ENCODE data around the gene RRP15. TPM values are rescaled to one million over a fixed set of nuclear protein-coding genes. Genes with fewer than 3 reads are reported as not detected.
A peak's percentile ranks its signal among the peaks of the same experiment; 100 is the strongest.

RRP15 gene
- total RNA-seq, 1 experiment from 2014 or later = 7.6 TPM

DNA sequence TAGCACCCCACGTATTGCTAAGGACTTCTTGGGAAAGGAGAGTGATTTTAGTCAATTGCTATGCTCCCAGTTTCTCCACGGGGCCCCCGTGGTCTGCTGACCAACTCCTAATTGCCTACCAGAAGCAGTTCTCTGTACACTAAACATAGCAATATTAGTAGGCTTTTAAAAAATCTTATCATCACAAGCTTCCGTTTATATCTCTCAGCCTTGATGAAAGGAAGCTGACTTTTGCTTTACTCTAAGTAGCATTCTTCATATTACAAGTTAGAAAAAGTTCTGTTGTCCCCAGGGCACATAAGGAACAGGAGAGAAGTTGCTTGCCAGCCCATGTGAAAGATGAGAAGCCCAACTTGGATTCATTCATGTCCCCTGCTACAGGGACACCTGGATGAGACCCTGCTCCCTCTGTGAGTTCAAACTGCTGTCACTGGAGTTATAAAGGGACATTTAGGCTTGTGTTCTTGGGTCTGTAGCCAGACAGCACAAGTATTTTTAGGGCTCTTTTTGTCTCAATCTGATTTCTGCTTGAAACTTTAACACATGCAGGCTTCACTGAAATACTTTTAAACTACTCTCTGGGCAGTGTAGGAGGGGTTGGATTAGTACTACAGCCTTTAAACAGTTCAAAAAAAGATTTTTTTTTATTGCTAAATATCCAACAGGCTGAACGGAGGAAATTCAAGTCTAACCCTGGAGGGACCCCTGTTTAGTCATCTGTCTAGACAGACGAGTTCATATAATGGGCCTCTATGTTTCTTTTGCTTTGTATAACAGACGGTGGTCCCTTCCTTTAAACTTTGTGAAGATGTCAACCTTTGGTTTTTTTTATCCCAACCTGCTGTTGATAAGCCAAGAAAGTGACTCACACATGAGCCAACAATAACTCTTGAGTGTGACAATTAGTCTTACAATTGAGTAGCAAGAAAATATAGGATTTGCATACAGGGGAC lies 89.6 kb downstream of the RRP15 start:
- in situ Hi-C loops (cut with HindIII; ENCODE audit: low sequenced_read_pairs) = no loop called here
- DNase-seq (ENCODE audit: low spot score) = no peak

DNA sequence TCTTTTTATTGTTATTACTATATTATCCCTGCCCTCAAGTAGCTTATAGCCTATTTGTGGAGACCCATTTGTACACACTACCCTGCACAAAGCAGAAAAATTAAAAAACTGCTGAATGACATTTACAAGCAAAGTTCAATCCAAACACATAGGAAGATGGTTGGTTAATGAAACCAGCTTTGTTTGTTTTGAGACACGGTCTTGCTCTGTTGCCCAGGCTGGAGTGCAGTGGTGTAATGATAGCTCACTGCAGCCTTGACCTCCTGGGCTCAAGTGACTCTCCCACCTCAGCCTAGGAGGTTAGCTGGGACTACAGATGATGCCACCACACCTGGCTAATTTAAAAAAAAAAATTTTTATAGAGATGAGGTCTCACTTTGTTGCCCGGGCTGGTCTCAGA lies 91.6 kb downstream of the RRP15 start:
- in situ Hi-C loops (cut with HindIII; ENCODE audit: low sequenced_read_pairs) = no loop called here
- DNase-seq (ENCODE audit: low spot score) = no peak

DNA sequence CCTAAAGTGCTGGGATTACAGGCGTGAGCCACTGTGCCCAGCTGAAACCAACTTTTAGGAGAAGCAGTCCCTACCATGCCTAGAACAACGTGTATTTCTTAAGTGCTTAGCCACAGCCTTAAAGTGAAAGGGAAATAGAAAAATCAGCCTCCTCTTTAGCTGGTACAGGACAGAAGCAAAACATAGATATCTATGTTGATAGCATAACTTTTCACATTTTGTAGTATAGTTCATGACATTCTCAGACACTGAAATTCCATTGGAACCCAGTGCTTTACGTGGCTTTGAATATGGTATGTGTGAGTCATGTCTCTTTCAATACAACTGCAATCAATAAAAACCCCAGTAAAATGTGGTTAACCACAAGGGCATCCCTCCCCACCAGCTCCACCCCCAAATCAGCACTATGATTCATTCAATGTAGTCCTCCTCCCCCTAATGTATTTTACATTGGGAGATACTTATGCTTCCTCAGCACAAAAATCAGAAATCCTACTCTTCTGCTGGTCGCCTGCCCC lies 92.1 kb downstream of the RRP15 start:
- no peak for DNase-seq (ENCODE audit: low spot score)
- in situ Hi-C loops (cut with HindIII; ENCODE audit: low sequenced_read_pairs) = no loop called here

DNA sequence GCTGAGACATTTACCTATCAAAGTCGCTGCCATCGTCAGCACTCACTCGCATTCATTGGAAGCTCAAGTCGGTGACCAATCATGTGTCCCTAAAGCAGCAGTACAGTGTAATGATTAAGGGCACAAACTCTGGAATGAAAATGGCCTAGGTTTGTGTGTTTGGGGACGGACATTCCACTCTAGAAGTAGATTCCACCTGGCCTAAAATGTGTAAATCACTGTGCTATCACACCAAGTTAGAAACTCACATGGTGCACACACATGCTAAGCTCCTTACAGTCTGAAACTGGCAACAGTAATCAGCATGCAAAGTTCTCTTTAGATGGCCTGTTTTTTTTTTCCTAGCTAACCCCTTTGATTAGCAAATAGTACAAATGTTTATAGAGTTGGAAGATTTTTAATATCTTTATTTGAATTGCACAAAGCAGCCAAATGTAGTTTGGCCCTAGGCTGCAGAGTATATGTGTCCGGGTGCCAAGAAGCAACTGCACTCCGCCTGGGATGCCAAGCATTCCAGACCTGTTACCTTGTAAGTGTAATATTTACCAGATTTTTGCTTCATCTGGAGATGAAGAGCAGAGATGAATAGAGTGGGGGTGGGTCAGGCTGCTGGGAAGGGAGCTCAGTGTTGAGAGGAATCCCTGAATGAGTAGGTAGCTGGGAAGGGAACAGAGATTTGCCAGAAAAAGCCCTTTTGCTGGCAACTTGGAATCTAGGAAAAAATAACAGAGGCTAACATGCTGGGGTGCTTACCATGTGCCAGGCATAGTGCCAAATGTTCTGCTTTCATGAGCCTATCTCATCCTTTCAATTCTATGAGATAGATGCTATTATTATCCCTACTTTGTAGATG lies 95.3 kb downstream of the RRP15 start:
- in situ Hi-C loops (cut with HindIII; ENCODE audit: low sequenced_read_pairs) = no loop called here

DNA sequence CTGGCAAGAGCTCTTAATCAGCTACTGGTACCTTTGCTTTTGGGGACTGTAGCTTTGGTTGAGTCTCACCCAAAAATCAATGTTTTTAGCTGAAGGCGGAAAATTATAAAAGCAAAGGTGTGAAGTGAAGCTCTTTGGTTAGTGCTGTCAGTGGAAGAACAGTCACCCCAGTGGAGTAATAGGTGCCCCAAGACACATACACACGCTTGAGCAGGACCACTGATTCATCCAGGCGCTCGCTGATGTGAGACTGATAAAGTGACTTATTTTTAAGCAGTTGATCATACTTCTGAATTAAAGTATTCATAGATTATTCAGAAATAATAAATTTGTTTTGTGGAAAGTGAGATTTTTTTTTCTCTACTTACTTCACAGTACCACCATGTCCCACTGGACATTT lies 97.2 kb downstream of the RRP15 start:
- in situ Hi-C loops (cut with HindIII; ENCODE audit: low sequenced_read_pairs) = no loop called here
- DNase-seq (ENCODE audit: low spot score) = no peak

More for the DNA sequence above, 95.3 kb downstream of the RRP15 start:
- peak; percentile 70 for DNase-seq (ENCODE audit: low spot score)

DNA sequence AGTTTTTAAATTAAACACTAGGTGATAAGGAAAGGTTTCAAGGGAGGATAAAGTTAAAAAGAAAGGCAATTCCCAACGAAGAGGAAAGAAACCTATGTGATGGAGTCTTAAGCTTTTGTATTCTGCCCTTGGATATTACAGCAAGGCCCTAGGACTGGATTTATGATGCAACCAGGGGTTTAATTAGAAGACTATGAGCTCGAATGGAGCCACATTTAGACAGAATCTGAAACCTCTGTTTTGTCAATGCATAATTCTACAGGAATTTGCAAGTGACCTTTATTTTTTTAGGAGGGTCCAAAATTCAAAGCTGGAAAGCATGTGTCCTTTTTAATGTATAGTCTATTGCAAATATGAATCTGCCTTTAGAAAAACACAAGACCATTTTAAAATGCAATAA lies 98.0 kb downstream of the RRP15 start:
- DNase-seq (ENCODE audit: low spot score) = no peak
- in situ Hi-C loops (cut with HindIII; ENCODE audit: low sequenced_read_pairs) = no loop called here

DNA sequence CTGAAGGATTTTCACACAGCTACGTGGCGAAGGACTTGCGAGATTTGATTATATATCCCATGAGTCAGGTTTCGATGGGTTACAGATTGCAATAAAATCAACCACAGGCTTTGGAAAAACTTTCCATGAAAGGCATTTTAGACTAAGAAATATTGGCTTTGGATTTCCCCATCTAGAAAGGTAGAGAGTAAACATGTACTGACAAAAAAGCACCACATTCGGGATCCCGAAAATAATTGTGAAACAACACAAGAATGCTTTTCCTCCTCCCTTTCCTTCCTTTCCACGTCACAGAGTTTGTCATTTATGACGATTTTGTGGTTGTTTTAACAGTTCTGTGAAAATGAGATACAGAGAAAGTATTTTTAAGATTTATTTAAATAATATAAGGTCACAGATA lies 98.6 kb downstream of the RRP15 start:
- no peak for DNase-seq (ENCODE audit: low spot score)
- in situ Hi-C loops (cut with HindIII; ENCODE audit: low sequenced_read_pairs) = no loop called here

DNA sequence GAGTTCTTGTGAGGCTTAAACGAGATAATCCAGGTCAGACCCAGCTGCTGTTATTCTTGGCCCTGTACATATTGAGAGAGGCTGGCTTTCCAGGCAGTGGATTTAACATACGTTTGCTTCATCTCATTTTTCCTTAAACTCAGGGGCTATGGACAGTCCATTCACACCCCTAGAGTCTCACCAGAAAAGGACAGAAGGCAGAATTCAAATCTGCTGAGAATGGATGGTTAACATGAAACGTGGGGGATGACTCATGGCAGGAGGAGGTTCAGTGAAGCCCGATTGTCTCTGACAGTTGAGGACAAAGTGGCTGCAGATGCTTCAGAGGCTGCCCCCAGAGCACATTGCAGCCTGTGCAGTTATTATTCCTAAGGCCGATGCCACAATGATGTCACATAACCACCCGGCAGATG lies 99.5 kb downstream of the RRP15 start:
- in situ Hi-C loops (cut with HindIII; ENCODE audit: low sequenced_read_pairs) = no loop called here
- DNase-seq (ENCODE audit: low spot score) = no peak

Other genes starting within 250 kb of the RRP15 start
- gene TGFB2, start 60.0 kb downstream of the RRP15 start, total RNA-seq (2014; rRNA removed; shearing (Covaris generic)) = 0.27 TPM in 1 of 2 replicates, not detected in the other